ENCODE measurements around the gene LRRC30. TPM values are rescaled to one million over a fixed set of nuclear protein-coding genes. Genes with fewer than 3 reads are reported as not detected.
A peak's percentile ranks its signal among the peaks of the same experiment; 100 is the strongest.

The LRRC30 gene
- total RNA-seq, 2 donors from 2014 or later = not detected

DNA sequence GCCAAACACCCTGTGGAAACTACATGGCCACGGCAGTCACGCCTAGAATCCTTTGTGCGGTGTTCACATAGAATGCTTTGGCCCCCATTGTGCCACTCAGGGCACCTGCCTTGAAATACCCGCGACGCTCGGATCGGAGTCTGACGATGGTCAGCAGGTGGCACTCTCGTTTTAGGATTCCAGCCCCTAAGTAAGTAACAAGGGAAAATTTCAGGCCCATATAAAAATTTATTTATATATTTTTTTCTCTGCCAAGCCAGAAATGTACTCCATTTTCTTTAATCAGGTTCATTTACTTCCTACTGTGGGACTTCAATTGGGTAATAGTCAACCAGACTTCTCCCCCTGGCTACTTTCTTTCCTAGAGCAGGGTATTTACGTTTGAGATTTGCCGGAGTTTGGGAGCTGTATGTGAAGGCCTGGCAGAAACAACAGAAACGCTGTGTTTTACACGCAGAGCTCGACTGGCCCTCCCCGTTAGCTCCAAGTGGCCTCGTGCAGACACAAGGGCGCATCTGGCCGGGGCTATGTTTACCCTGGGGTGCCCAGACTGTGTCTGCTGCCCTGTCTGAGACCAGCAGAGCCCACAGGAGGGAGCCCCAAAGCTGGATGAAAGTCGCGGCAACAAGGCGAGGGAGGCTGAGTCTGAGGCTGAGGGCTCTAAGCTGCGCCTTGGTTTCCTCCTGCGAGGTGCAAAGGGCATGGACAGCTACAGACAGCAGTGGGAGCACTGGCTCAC, 41.6 kb downstream of the LRRC30 start:
- WGBS, 2 experiments (ENCODE audit: insufficient coverage in 1 of 2, insufficient read length in 1 of 2) = 43 to 56% methylated on average over 9 to 24 of the region's 24 CpGs
- no peaks in the 10 kb centered on the region for H3K9me3 Mint-ChIP-seq
- Histone ChIP-seq H3K36me3 (ENCODE audit: control insufficient read depth, insufficient read depth, low read length) (no peaks in the 10 kb centered on the region), H3K9ac (ENCODE audit: extremely low read depth, low read length, poor library complexity, severe bottlenecking) (no peak overlapping the region), H3K9me3 (ENCODE audit: control insufficient read depth, low read length) (no peaks in the 10 kb centered on the region), H3K27me3 (ENCODE audit: control insufficient read depth, insufficient read depth, low read length, poor library complexity, severe bottlenecking) (no peaks in the 10 kb centered on the region), H3K4me1 (ENCODE audit: control insufficient read depth, insufficient read depth, low read length) (peaks cover 17% of the 10 kb centered on the region), H3K27ac (ENCODE audit: low read depth, low read length) (peak overlapping the region; percentile 6), H3K4me3 (ENCODE audit: low read length) (no peak overlapping the region)
- peak overlapping the region; percentile 91 for H3K27ac Mint-ChIP-seq
- no peaks in the 10 kb centered on the region for H3K36me3 Mint-ChIP-seq (ENCODE audit: low read depth)
- TF ChIP-seq, protein P1, sequence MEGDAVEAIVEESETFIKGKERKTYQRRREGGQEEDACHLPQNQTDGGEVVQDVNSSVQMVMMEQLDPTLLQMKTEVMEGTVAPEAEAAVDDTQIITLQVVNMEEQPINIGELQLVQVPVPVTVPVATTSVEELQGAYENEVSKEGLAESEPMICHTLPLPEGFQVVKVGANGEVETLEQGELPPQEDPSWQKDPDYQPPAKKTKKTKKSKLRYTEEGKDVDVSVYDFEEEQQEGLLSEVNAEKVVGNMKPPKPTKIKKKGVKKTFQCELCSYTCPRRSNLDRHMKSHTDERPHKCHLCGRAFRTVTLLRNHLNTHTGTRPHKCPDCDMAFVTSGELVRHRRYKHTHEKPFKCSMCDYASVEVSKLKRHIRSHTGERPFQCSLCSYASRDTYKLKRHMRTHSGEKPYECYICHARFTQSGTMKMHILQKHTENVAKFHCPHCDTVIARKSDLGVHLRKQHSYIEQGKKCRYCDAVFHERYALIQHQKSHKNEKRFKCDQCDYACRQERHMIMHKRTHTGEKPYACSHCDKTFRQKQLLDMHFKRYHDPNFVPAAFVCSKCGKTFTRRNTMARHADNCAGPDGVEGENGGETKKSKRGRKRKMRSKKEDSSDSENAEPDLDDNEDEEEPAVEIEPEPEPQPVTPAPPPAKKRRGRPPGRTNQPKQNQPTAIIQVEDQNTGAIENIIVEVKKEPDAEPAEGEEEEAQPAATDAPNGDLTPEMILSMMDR (conservative IDR thresholded peaks at IDR 0.05) = peak; percentile 78
- H3K4me1 Mint-ChIP-seq = peaks cover 38% of the 10 kb centered on the region
- no peaks in the 10 kb centered on the region for H3K27me3 Mint-ChIP-seq (ENCODE audit: insufficient read depth)
- peak overlapping the region; percentile 26 for H3K4me3 Mint-ChIP-seq
- DNase-seq = peak; percentile 85

DNA sequence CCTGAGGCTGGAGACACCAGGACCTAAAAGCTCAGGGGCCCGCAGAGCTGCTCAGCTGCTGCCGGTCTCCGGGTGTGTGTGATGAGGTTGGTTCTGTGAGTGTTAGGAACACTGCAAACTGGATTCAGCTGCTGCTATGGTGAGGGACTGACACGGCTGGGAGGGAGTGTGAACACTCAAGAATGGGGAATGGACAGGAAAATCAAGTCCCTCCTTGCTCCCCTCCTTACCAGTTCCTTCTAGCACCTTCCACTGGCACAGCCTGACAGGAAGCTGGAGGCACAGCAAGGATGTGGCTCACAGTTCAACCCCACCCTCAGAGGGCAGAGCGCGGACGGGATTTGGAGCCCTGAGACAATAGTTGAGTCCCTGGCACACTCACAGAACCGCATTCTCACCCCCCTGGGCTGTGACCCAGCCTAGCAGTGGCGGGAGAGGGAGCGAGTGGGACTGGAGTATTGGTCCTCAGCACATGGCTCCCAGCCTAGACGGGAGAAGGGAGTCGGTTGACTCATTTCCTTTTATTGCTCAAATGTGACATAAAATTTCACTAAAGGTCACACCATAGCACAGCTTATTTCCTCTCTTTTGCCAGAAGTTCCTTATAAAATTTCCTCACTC, 42.5 kb downstream of the LRRC30 start:
- 81 to 89% methylated on average over 11 to 12 of the region's 12 CpGs for WGBS, 2 experiments (ENCODE audit: insufficient coverage in 1 of 2, insufficient read length in 1 of 2)
- TF ChIP-seq, protein P1 (conservative IDR thresholded peaks at IDR 0.05) = no peak
- Histone ChIP-seq H3K4me3 (ENCODE audit: low read length) (no peak overlapping the region), H3K9ac (ENCODE audit: extremely low read depth, low read length, poor library complexity, severe bottlenecking) (no peak overlapping the region), H3K36me3 (ENCODE audit: control insufficient read depth, insufficient read depth, low read length) (no peaks in the 10 kb centered on the region), H3K4me1 (ENCODE audit: control insufficient read depth, insufficient read depth, low read length) (peaks cover 22% of the 10 kb centered on the region), H3K27me3 (ENCODE audit: control insufficient read depth, insufficient read depth, low read length, poor library complexity, severe bottlenecking) (no peaks in the 10 kb centered on the region), H3K9me3 (ENCODE audit: control insufficient read depth, low read length) (no peaks in the 10 kb centered on the region), H3K27ac (ENCODE audit: low read depth, low read length) (no peak overlapping the region)
- H3K9me3 Mint-ChIP-seq = no peaks in the 10 kb centered on the region
- no peaks in the 10 kb centered on the region for H3K27me3 Mint-ChIP-seq (ENCODE audit: insufficient read depth)
- H3K4me3 Mint-ChIP-seq = no peak overlapping the region
- peaks cover 47% of the 10 kb centered on the region for H3K4me1 Mint-ChIP-seq
- peak overlapping the region; percentile 91 for H3K27ac Mint-ChIP-seq
- peak; percentile 74 for DNase-seq
- no peaks in the 10 kb centered on the region for H3K36me3 Mint-ChIP-seq (ENCODE audit: low read depth)

DNA sequence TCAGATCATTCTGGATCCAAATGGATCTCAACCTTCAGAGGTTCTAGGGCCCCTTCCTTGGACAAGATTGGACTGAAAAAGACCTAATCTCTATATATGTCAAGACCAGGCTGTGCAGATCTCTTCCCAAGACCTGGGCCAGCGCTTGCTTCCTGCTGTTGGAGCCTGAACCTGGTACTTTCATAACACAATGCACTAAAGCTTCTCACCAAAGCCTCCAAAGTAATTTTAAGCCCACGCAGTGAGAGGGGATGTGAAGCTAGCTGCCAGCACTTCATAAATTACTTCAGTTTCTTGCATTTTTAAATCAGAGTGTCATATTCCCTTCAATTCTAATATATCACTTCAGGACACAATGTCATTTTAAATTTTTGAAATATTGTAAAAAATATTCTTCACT, 50.7 kb downstream of the LRRC30 start:
- Mint-ChIP-seq H3K27ac (no peak overlapping the region), H3K36me3 (ENCODE audit: low read depth) (no peaks in the 10 kb centered on the region), H3K4me1 (peaks cover 36% of the 10 kb centered on the region), H3K4me3 (no peak overlapping the region), H3K9me3 (no peaks in the 10 kb centered on the region), H3K27me3 (ENCODE audit: insufficient read depth) (no peaks in the 10 kb centered on the region)
- Histone ChIP-seq H3K27ac (ENCODE audit: low read depth, low read length) (no peak overlapping the region), H3K9me3 (ENCODE audit: control insufficient read depth, low read length) (no peaks in the 10 kb centered on the region), H3K9ac (ENCODE audit: extremely low read depth, low read length, poor library complexity, severe bottlenecking) (no peak overlapping the region), H3K27me3 (ENCODE audit: control insufficient read depth, insufficient read depth, low read length, poor library complexity, severe bottlenecking) (no peaks in the 10 kb centered on the region), H3K36me3 (ENCODE audit: control insufficient read depth, insufficient read depth, low read length) (no peaks in the 10 kb centered on the region), H3K4me3 (ENCODE audit: low read length) (no peak overlapping the region), H3K4me1 (ENCODE audit: control insufficient read depth, insufficient read depth, low read length) (peaks cover 11% of the 10 kb centered on the region)
- TF ChIP-seq, protein P1 (conservative IDR thresholded peaks at IDR 0.05) = no peak
- DNase-seq = no peak
- 90 to 96% methylated on average over 1 to 2 of the region's 2 CpGs for WGBS, 2 experiments (ENCODE audit: insufficient coverage in 1 of 2, insufficient read length in 1 of 2)

Other genes with a start within 250 kb of the LRRC30 start
- gene LAMA1, start 113.3 kb upstream of the LRRC30 start, total RNA-seq = 100 to 1,000 TPM; 198 to 316 TPM

All from endodermal cell (in vitro differentiated cells).